Lung microvascular endothelial cell (primary cell): Measurements from ENCODE around the gene SRMS. TPM values are rescaled to one million over a fixed set of nuclear protein-coding genes. Genes with fewer than 3 reads are reported as not detected.

Experiments
- DNase-seq, 2 donors: peaks; one replicate each; pipeline versions ENCODE4 v3.0.0 to v3.0.0-alpha.2; 2010; ENCODE audit warnings: low read depth in 2 of 2
- total RNA-seq: library from RNA; depleted of rRNA; stranded (reverse); fragments of >200 nt; gene quantifications from 2 replicates; pipeline ENCODE4 v1.2.1, GENCODE V29; 2014

Gene SRMS
- total RNA-seq, 1 donor from 2014 or later, result not detected

DNA sequence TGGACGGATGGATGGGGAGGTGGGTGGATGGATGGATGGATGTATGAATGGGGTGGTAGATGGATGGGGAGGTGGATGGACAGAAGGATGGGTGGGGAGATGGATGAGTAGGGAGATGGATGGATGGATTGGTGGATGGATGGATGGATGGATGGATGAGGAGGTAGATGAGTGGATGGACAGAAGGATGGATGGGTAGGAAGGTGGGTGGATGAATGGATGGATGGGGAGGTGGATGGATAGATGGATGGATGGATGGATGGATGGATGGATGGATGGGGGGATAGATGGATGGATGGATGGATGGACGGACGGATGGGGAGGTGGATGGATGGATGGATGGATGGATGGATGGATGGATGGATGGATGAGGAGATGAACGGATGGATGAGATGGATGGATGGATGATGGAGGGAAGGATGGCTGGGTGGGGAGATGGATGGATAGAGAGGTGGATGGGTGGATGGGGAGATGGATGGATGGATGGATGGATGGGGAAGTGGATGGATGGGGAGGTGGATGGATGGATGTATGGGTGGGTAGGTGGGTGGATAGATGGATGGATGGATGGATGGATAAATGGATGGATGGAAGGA lies 55.8 kb downstream of the SRMS start:
- DNase-seq, result no peak

DNA sequence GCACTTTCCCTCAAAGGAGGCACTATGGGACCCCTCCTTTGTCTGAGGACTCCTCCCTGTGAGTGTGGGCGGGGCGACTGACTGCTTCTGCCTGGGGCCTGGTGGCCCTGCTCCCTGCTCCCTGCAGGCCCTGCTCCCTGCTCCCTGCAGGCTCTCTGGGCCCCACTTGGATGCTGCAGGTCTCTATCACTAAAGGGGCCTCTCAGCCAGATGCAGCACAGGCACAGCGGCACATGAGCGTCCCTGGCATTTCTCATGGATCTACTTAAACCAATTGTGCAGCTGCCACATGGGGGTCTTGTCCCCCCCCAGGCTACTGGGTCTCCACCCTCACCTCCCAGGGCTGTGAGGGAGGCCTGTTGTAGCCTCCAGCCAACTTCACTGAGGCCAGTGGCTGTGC lies 56.5 kb downstream of the SRMS start:
- DNase-seq, result no peak

Other genes starting within 250 kb of the SRMS start
- 0.20 TPM in 1 of 2 replicates, not detected in the other for gene CHRNA4, start 186.4 kb downstream of the SRMS start, total RNA-seq
- not detected in 2 replicates for gene KCNQ2, start 75.1 kb downstream of the SRMS start, total RNA-seq
- 5.2 and 14.8 TPM in 2 replicates for gene EEF1A2, start 48.7 kb downstream of the SRMS start, total RNA-seq
- 16.3 and 21.2 TPM in 2 replicates for gene PPDPF, start 27.0 kb downstream of the SRMS start, total RNA-seq
- under 0.01 TPM in 1 of 2 replicates, not detected in the other for gene PTK6, start 10.4 kb downstream of the SRMS start, total RNA-seq
- 0.87 and 2.6 TPM in 2 replicates for gene FNDC11, start 6.4 kb upstream of the SRMS start, total RNA-seq
- 21.1 and 35.5 TPM in 2 replicates for gene HELZ2, start 26.5 kb upstream of the SRMS start, total RNA-seq
- 5.4 and 7.3 TPM in 2 replicates for gene GMEB2, start 79.4 kb upstream of the SRMS start, total RNA-seq
- under 0.01 and 1.1 TPM in 2 replicates for gene STMN3, start 105.7 kb upstream of the SRMS start, total RNA-seq
- 4.4 and 4.6 TPM in 2 replicates for gene RTEL1, start 110.6 kb upstream of the SRMS start, total RNA-seq
- gene TNFRSF6B, start 148.9 kb upstream of the SRMS start, total RNA-seq, result 3.2 and 12.6 TPM in 2 replicates
- gene ARFRP1, start 160.2 kb upstream of the SRMS start, total RNA-seq, result 22.7 and 31.2 TPM in 2 replicates
- 7.0 and 11.7 TPM in 2 replicates for gene ZGPAT, start 160.3 kb upstream of the SRMS start, total RNA-seq
- 0.87 and 1.4 TPM in 2 replicates for gene LIME1, start 188.9 kb upstream of the SRMS start, total RNA-seq
- 6.3 and 6.5 TPM in 2 replicates for gene SLC2A4RG, start 192.0 kb upstream of the SRMS start, total RNA-seq